Erythroblast (primary cell): ENCODE data around the gene FAM168A.
"Not testable (repeated sequence)": the region's sequence is repeated elsewhere in the genome, so short reads cannot be mapped to it uniquely, and the experiment has no call there.

Source experiments
- DNase-seq, 2 experiments: peaks; one replicate each; lab custom pipeline; 2025; lab: John Stamatoyannopoulos, UW
- GATA1 ChIP-seq: IDR thresholded peaks from 2 replicates; pipeline ENCODE4 v1.6.1; 2011; ENCODE audit warnings: low read depth, mild to moderate bottlenecking, control low read depth, low read length, moderate library complexity
- POLR2A ChIP-seq: IDR thresholded peaks from 2 replicates; pipeline ENCODE4 v1.6.1; 2011; ENCODE audit warnings: mild to moderate bottlenecking, low read length

The FAM168A gene

GRCh38 chr11:73446766-73447165, 151.1 kb downstream of the FAM168A start:
- TF ChIP-seq GATA1 (no peak), POLR2A (no peak)

GRCh38 chr11:73445980-73446379, 151.9 kb downstream of the FAM168A start:
- no peak for DNase-seq
- TF ChIP-seq GATA1 (no peak), POLR2A (no peak)

More at GRCh38 chr11:73446766-73447165, 151.1 kb downstream of the FAM168A start:
- DNase-seq = no peak

GRCh38 chr11:73439002-73439843, 158.7 kb downstream of the FAM168A start:
- TF ChIP-seq GATA1 (no peak), POLR2A (no peak)
- DNase-seq = no peak

GRCh38 chr11:73436859-73437258, 161.1 kb downstream of the FAM168A start:
- not testable (repeated sequence) for DNase-seq

- TF ChIP-seq GATA1 (no peak), POLR2A (no peak)
- DNase-seq = no peak
Observed at GRCh38 chr11:73431396-73431795, 166.5 kb downstream of the FAM168A start.

GRCh38 chr11:73430326-73430725, 167.6 kb downstream of the FAM168A start:
- DNase-seq = no peak
- no peak for TF ChIP-seq POLR2A
- no peak for TF ChIP-seq GATA1

GRCh38 chr11:73429121-73429750, 168.7 kb downstream of the FAM168A start:
- peak; percentile 8 to 10 for DNase-seq
- TF ChIP-seq GATA1 = no peak
- TF ChIP-seq POLR2A = no peak

GRCh38 chr11:73428699-73429098, 169.2 kb downstream of the FAM168A start:
- no peak for DNase-seq

GRCh38 chr11:73428227-73428626, 169.7 kb downstream of the FAM168A start:
- DNase-seq = no peak
- TF ChIP-seq GATA1 (no peak), POLR2A (no peak)

More at GRCh38 chr11:73428699-73429098, 169.2 kb downstream of the FAM168A start:
- TF ChIP-seq GATA1 (no peak), POLR2A (no peak)

- TF ChIP-seq POLR2A (no peak), GATA1 (no peak)
- no peak for DNase-seq
Observed at GRCh38 chr11:73426219-73426850, 171.6 kb downstream of the FAM168A start.

- no peak for DNase-seq
- TF ChIP-seq GATA1 = no peak
- TF ChIP-seq POLR2A = no peak
Observed at GRCh38 chr11:73425108-73425507, 172.8 kb downstream of the FAM168A start.

- no peak for DNase-seq
- TF ChIP-seq POLR2A = no peak
- TF ChIP-seq GATA1 = no peak
Observed at GRCh38 chr11:73423506-73423905, 174.4 kb downstream of the FAM168A start.

- TF ChIP-seq GATA1 = no peak
- no peak for TF ChIP-seq POLR2A
- no peak for DNase-seq
Observed at GRCh38 chr11:73422886-73423285, 175.0 kb downstream of the FAM168A start.

- TF ChIP-seq POLR2A (no peak), GATA1 (no peak)
- DNase-seq = no peak
Observed at GRCh38 chr11:73420136-73420535, 177.8 kb downstream of the FAM168A start.
